HG02852 (cell line): ENCODE results near the gene ARL15.

Source experiments
- ATAC-seq: cut with Tn5 transposase; IDR thresholded peaks from one replicate; pipeline ENCODE4 v1.9.1; 2021; ENCODE audit warnings: mild to moderate bottlenecking, moderate library complexity; ENCODE audit not compliant: unreplicated experiment

ARL15 gene

GRCh38 chr5:54315736-54316528 is 5.6 kb upstream of the ARL15 start:
- no peak for ATAC-seq

GRCh38 chr5:54313311-54314270 is 3.2 kb upstream of the ARL15 start:
- no peak for ATAC-seq

- ATAC-seq, result no peak
Measured at GRCh38 chr5:54312499-54312898, 2.1 kb upstream of the ARL15 start.

GRCh38 chr5:54311176-54311677 is 854 bp upstream of the ARL15 start:
- ATAC-seq, result no peak

GRCh38 chr5:54309691-54310432 is 511 bp downstream of the ARL15 start:
- ATAC-seq, result peak; percentile 28

GRCh38 chr5:54309276-54309675 is 1.1 kb downstream of the ARL15 start:
- ATAC-seq, result no peak

- no peak for ATAC-seq
Measured at GRCh38 chr5:54307583-54307982, 2.8 kb downstream of the ARL15 start.

GRCh38 chr5:54306893-54307292 is 3.5 kb downstream of the ARL15 start:
- no peak for ATAC-seq

- no peak for ATAC-seq
Measured at GRCh38 chr5:54305737-54306136, 4.6 kb downstream of the ARL15 start.

- no peak for ATAC-seq
Measured at GRCh38 chr5:54304040-54304439, 6.3 kb downstream of the ARL15 start.

GRCh38 chr5:54302267-54302687 is 8.1 kb downstream of the ARL15 start:
- ATAC-seq, result no peak

GRCh38 chr5:54301849-54302248 is 8.5 kb downstream of the ARL15 start:
- no peak for ATAC-seq

GRCh38 chr5:54301220-54301619 is 9.2 kb downstream of the ARL15 start:
- ATAC-seq, result no peak

- ATAC-seq, result no peak
Measured at GRCh38 chr5:54298947-54299346, 11.4 kb downstream of the ARL15 start.

- no peak for ATAC-seq
Measured at GRCh38 chr5:54296386-54296785, 14.0 kb downstream of the ARL15 start.

- no peak for ATAC-seq
Measured at GRCh38 chr5:54295651-54296276, 14.6 kb downstream of the ARL15 start.

- ATAC-seq, result no peak
Measured at GRCh38 chr5:54294097-54294667, 16.2 kb downstream of the ARL15 start.

GRCh38 chr5:54292866-54293265 is 17.5 kb downstream of the ARL15 start:
- no peak for ATAC-seq

- ATAC-seq, result no peak
Measured at GRCh38 chr5:54291498-54291897, 18.9 kb downstream of the ARL15 start.

- no peak for ATAC-seq
Measured at GRCh38 chr5:54289769-54290168, 20.6 kb downstream of the ARL15 start.
